ENCODE measurements around the gene TBC1D22A.

- TF ChIP-seq CTCF (IDR thresholded peaks at IDR 0.05) (no peak), POLR2A (IDR thresholded peaks at IDR 0.05) (no peak), POLR2AphosphoS5 (IDR thresholded peaks at IDR 0.05) (no peak), EP300 (IDR thresholded peaks at IDR 0.05) (no peak)
Measured at GRCh38 chr22:47071807-47072641, 309.6 kb downstream of the TBC1D22A start.

Data from upper lobe of left lung (tissue), 4 donors.